ENCODE measurements around the gene TSPEAR. TPM values are rescaled to one million over a fixed set of nuclear protein-coding genes. Genes with fewer than 3 reads are reported as not detected.

TSPEAR gene
- total RNA-seq, 4 donors from 2014 or later = not detected

GRCh38 chr21:44695184-44695583 lies 16.2 kb downstream of the TSPEAR start:
- no peak for TF ChIP-seq CTCF (IDR thresholded peaks at IDR 0.05; ENCODE audit: low read depth)

GRCh38 chr21:44694776-44695175 lies 16.6 kb downstream of the TSPEAR start:
- TF ChIP-seq CTCF (IDR thresholded peaks at IDR 0.05; ENCODE audit: low read depth) = no peak

GRCh38 chr21:44692798-44693512 lies 18.4 kb downstream of the TSPEAR start:
- TF ChIP-seq CTCF (IDR thresholded peaks at IDR 0.05; ENCODE audit: low read depth) = no peak

GRCh38 chr21:44691686-44692085 lies 19.7 kb downstream of the TSPEAR start:
- no peak for TF ChIP-seq CTCF (IDR thresholded peaks at IDR 0.05; ENCODE audit: low read depth)

GRCh38 chr21:44687671-44688070 lies 23.7 kb downstream of the TSPEAR start:
- TF ChIP-seq CTCF (IDR thresholded peaks at IDR 0.05; ENCODE audit: low read depth) = no peak

- TF ChIP-seq CTCF (IDR thresholded peaks at IDR 0.05; ENCODE audit: low read depth) = no peak
Measured at GRCh38 chr21:44686843-44687561, 24.4 kb downstream of the TSPEAR start.

GRCh38 chr21:44686000-44686781 lies 25.2 kb downstream of the TSPEAR start:
- TF ChIP-seq CTCF (IDR thresholded peaks at IDR 0.05; ENCODE audit: low read depth) = no peak

Data from subcutaneous adipose tissue (tissue), 4 donors.